Stimulated activated naive CD4-positive, alpha-beta T cell treated with Interleukin-2 at 50 U/mL for 16 hours (primary cell): Measurements from ENCODE around the gene KDM4F.

Source experiments
- DNase-seq: peaks from one replicate; lab custom pipeline; 2025; lab: John Stamatoyannopoulos, UW

The KDM4F gene

GRCh38 chr11:95065336-95065735, 16.1 kb downstream of the KDM4F start:
- DNase-seq = no peak

GRCh38 chr11:95066716-95067038, 17.5 kb downstream of the KDM4F start, which contains the start of gene SRSF8:
Gene SRSF8 (plus strand): TSS chr11:95066919. CDS start chr11:95067227, 308 bp downstream.
- DNase-seq = no peak

- peak; percentile 71 for DNase-seq
Measured at GRCh38 chr11:95067039-95067840, 18.0 kb downstream of the KDM4F start.

- DNase-seq = peak; percentile 27
Measured at GRCh38 chr11:95067841-95068219, 18.6 kb downstream of the KDM4F start.

- peak; percentile 65 for DNase-seq
Measured at GRCh38 chr11:95068549-95068948, 19.3 kb downstream of the KDM4F start.

- no peak for DNase-seq
Measured at GRCh38 chr11:95070471-95070870, 21.2 kb downstream of the KDM4F start.

- DNase-seq = no peak
Measured at GRCh38 chr11:95072948-95073347, 23.7 kb downstream of the KDM4F start.

- DNase-seq = no peak
Measured at GRCh38 chr11:95074792-95075563, 25.8 kb downstream of the KDM4F start.

GRCh38 chr11:95076416-95076815, 27.2 kb downstream of the KDM4F start:
- DNase-seq = no peak

- DNase-seq = no peak
Measured at GRCh38 chr11:95076981-95077380, 27.8 kb downstream of the KDM4F start.

GRCh38 chr11:95078526-95078925, 29.3 kb downstream of the KDM4F start:
- DNase-seq = no peak

GRCh38 chr11:95081010-95081409, 31.8 kb downstream of the KDM4F start:
- no peak for DNase-seq

GRCh38 chr11:95081412-95081811, 32.2 kb downstream of the KDM4F start:
- no peak for DNase-seq

- DNase-seq = no peak
Measured at GRCh38 chr11:95082576-95083001, 33.4 kb downstream of the KDM4F start.

- DNase-seq = peak; percentile 62
Measured at GRCh38 chr11:95084509-95084908, 35.3 kb downstream of the KDM4F start.

GRCh38 chr11:95085117-95085816, 36.0 kb downstream of the KDM4F start:
- no peak for DNase-seq

- no peak for DNase-seq
Measured at GRCh38 chr11:95086151-95086550, 36.9 kb downstream of the KDM4F start.

GRCh38 chr11:95086836-95087570, 37.8 kb downstream of the KDM4F start:
- DNase-seq = no peak

- DNase-seq = no peak
Measured at GRCh38 chr11:95088946-95089619, 39.9 kb downstream of the KDM4F start.

GRCh38 chr11:95089620-95090542, 40.7 kb downstream of the KDM4F start, which contains the start of gene ENDOD1:
Gene ENDOD1 (plus strand): TSS chr11:95089846. CDS start chr11:95089928, 82 bp downstream.
- peak; percentile 80 for DNase-seq
